HUES48 (cell line): ENCODE data around the gene CXCL6.
A peak's percentile ranks its signal among the peaks of the same experiment; 100 is the strongest.

Source experiments
- H3K27ac ChIP-seq: one replicate; pipeline ENCODE4 v1.7.0; 2013; ENCODE audit warnings: low read depth, low read length, inconsistent platforms
- H3K27me3 ChIP-seq: 2 replicates; pipeline ENCODE4 v1.6.1; 2013; ENCODE audit warnings: mild to moderate bottlenecking, low read length; ENCODE audit not compliant: control insufficient read depth, insufficient read depth
- H3K36me3 ChIP-seq: 2 replicates; pipeline ENCODE4 v1.6.1; 2013; ENCODE audit warnings: low read length; ENCODE audit not compliant: control insufficient read depth, insufficient read depth
- H3K4me1 ChIP-seq: 2 replicates; pipeline ENCODE4 v1.6.1; 2013; ENCODE audit warnings: mild to moderate bottlenecking, low read length; ENCODE audit not compliant: control insufficient read depth, insufficient read depth
- H3K4me3 ChIP-seq: 2 replicates; pipeline ENCODE4 v1.5.1; 2013; ENCODE audit warnings: mild to moderate bottlenecking, low read depth, low read length
- H3K9ac ChIP-seq: 2 replicates; pipeline ENCODE4 v1.6.1; 2013; ENCODE audit warnings: mild to moderate bottlenecking, low read depth, low read length, moderate library complexity
- H3K9me3 ChIP-seq: 2 replicates; pipeline ENCODE4 v1.6.1; 2013; ENCODE audit warnings: low read length; ENCODE audit not compliant: control insufficient read depth, insufficient read depth

Gene CXCL6

DNA sequence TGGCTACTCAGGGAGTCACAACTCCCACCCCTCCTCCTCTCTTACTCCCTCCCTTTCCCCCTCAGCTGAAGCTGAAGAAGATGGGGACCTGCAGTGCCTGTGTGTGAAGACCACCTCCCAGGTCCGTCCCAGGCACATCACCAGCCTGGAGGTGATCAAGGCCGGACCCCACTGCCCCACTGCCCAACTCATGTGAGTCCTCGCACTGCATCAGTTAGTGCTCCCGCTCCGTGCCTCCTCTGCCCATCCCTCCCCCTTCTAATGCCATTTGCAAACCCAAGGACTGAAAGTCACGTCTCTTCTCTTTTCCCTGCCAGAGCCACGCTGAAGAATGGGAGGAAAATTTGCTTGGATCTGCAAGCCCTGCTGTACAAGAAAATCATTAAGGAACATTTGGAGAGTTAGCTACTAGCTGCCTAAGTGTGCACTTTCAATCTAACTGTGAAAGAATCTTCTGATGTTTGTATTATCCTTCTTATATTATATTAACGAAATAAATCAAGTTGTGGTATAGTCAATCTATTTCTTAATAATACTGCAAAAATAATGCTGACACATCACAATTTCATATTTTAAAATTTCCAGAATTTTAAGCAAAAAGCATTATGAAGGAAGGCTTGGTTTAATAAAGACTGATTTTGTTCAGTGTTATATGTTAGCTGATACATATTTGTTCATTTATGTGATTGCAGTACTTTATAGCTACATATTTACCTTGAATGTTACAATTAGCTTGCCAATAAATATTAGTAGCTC, 17.4 kb downstream of the CXCL6 start:
- Histone ChIP-seq H3K36me3 (no peaks in the 10 kb centered on the region), H3K27ac (no peak overlapping the region), H3K4me3 (peak overlapping the region; percentile 49), H3K9ac (no peak overlapping the region), H3K4me1 (0 out of 2 replicates have a peak, but pooled peaks cover 8% of the 10 kb centered on the region), H3K9me3 (no peaks in the 10 kb centered on the region), H3K27me3 (peaks cover 19% of the 10 kb centered on the region)

DNA sequence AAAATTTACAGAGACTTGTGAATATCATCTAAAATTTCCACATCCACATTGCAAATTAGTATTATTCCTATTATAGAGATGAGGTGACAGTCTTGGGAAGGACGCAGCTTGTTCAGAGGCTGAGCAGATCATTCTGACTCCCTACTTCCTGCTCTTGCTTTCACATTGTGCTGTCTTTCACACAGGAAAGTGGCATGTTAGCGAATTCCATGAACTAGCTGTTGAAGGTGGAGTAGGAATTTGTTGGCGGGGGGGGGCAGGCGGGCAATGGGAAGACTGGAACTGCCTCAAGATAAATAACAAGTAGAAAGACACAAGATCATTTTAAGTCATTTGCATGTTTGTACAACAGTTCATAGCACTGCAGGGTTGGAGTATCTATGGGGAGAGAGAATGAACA, 18.9 kb downstream of the CXCL6 start:
- no peaks in the 10 kb centered on the region for H3K36me3 ChIP-seq
- no peak overlapping the region for H3K27ac ChIP-seq
- no peak overlapping the region for H3K9ac ChIP-seq
- H3K9me3 ChIP-seq, result no peaks in the 10 kb centered on the region
- peaks cover 19% of the 10 kb centered on the region for H3K27me3 ChIP-seq
- no peak overlapping the region for H3K4me3 ChIP-seq
- 0 out of 2 replicates have a peak, but pooled peaks cover 4% of the 10 kb centered on the region for H3K4me1 ChIP-seq

DNA sequence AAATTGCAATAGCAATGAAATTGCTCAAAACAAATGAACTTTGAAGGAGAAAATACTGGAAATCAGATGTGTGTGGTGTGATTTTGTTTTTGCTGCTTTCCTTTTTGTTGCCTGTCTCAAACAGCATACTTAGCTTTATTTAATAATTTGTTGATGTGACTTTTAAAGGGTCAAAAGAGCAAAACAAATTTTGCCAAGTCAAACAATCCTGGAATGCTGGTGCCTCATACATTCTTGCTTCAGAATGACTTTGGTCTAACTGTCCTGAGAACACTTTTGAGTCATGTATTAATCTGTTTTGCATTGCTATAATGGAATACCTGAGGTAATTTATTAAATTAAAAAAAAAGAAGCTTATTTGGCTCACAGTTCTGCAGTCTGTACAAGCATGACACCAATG, 20.0 kb downstream of the CXCL6 start:
- Histone ChIP-seq H3K27me3 (peaks cover 19% of the 10 kb centered on the region), H3K27ac (no peak overlapping the region), H3K9me3 (no peaks in the 10 kb centered on the region), H3K9ac (no peak overlapping the region), H3K36me3 (no peaks in the 10 kb centered on the region), H3K4me3 (no peak overlapping the region), H3K4me1 (0 out of 2 replicates have a peak, but pooled peaks cover 4% of the 10 kb centered on the region)

DNA sequence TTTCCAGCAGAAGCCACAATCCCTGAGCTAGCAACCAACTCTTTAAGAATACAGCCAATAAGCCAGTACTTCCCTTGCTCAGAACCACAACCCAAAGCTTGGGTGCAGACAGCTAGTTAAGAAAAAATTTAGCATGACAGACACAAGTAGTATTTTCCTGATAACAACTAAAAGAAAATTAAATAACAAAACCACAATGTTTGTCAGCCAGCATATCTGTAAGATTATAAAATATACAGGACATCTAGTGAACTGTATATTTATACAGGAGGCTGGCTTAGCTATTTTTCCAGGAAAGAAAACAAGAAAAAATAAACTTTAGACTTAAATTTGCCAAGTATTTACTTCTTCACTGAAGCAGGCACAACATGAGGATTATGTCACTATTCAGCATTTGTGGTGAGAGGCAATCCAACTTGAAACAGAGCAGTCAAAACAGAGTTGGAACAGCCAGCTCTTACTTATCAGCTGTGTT, 23.2 kb downstream of the CXCL6 start:
- H3K9ac ChIP-seq, result no peak overlapping the region
- no peak overlapping the region for H3K27ac ChIP-seq
- H3K4me3 ChIP-seq, result no peak overlapping the region
- no peaks in the 10 kb centered on the region for H3K4me1 ChIP-seq
- no peaks in the 10 kb centered on the region for H3K27me3 ChIP-seq
- no peaks in the 10 kb centered on the region for H3K36me3 ChIP-seq
- no peaks in the 10 kb centered on the region for H3K9me3 ChIP-seq

DNA sequence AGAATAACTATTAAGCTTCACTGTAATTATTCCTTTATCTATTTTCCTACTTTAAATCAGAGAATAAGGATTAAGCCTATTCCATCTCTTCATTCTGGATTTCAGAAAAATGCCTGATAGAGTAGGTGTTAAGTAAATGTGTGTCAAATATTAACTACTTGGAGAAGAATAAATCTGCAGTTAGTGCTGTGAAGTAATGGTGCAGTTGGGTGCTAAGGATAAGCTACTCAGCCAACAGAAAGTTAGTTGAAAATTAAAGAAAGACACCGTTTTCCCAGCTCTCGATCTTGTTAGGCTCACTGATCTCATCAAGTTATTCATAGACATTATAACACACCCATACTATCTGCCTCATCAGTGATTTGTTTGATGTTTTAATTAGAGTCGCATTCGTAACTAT, 23.7 kb downstream of the CXCL6 start:
- no peaks in the 10 kb centered on the region for H3K4me1 ChIP-seq

DNA sequence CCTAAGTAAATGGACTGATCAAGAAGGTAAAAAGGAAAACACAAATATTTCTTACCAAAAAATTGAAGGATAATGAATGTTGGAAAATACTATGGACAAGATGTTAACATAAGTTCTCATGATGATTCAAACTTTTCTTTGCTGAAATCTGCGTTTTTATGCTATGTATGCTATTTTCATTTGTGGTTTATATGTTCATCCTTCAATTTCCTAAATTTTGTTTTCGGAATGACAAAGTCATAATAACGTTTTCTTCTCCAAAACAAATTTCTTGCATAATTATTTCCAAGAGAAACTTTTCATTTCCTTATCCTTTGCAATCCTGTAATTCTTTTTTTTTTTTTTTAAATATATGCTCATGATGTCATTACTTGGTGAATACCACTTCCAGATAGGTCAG, 24.4 kb downstream of the CXCL6 start:
- H3K36me3 ChIP-seq, result no peaks in the 10 kb centered on the region
- H3K9me3 ChIP-seq, result no peaks in the 10 kb centered on the region
- H3K4me3 ChIP-seq, result no peak overlapping the region
- H3K9ac ChIP-seq, result no peak overlapping the region
- H3K27ac ChIP-seq, result no peak overlapping the region
- no peaks in the 10 kb centered on the region for H3K27me3 ChIP-seq
- no peaks in the 10 kb centered on the region for H3K4me1 ChIP-seq

More for the DNA sequence above, 23.7 kb downstream of the CXCL6 start:
- Histone ChIP-seq H3K9me3 (no peaks in the 10 kb centered on the region), H3K27me3 (no peaks in the 10 kb centered on the region), H3K9ac (no peak overlapping the region), H3K27ac (no peak overlapping the region), H3K36me3 (no peaks in the 10 kb centered on the region), H3K4me3 (no peak overlapping the region)

DNA sequence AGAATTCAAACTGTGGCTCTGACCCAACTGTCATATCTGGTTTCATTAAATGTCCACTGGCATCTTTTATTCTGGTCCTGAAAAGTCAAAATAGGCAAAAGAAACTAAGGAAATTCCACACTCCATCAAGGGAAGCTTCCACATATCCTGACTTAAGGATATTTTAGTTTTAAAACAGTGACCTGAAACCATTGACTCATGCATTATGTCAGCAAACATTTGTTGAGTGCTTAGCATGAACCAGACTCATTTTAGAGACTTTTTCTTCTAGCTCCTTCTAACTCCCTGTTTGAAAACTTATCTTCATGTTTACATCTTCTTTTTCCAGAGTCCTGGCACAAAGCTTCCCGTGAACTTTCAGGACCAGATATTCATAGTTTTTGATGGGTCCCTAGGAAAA, 25.8 kb downstream of the CXCL6 start:
- Histone ChIP-seq H3K4me3 (no peak overlapping the region), H3K36me3 (no peaks in the 10 kb centered on the region), H3K4me1 (no peaks in the 10 kb centered on the region), H3K9ac (no peak overlapping the region), H3K27ac (no peak overlapping the region), H3K27me3 (no peaks in the 10 kb centered on the region), H3K9me3 (no peaks in the 10 kb centered on the region)

DNA sequence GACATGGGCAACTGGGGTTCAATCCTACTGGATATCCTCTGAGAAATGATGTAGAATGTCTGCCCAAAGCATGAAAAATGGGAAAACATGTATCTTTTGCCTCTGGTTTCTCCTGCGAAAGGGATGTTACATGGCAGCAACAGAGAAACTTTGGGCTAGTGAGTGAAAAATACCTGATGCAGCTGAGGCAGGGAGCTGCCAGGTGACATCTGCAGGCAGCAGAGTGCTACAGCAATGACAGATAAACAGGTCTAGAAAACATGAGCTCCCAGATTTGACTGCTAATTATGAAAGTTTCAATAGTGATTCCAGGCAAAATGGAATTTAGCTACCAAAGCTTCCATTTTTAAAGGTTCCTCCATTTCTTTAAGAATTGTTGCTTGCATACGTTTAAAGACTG, 27.9 kb downstream of the CXCL6 start:
- no peaks in the 10 kb centered on the region for H3K9me3 ChIP-seq
- H3K36me3 ChIP-seq, result no peaks in the 10 kb centered on the region
- H3K27me3 ChIP-seq, result peaks cover 17% of the 10 kb centered on the region
- H3K4me1 ChIP-seq, result peaks cover 3% of the 10 kb centered on the region; the same call in 1 of the 2 replicates
- H3K4me3 ChIP-seq, result no peak overlapping the region
- H3K9ac ChIP-seq, result no peak overlapping the region
- no peak overlapping the region for H3K27ac ChIP-seq

DNA sequence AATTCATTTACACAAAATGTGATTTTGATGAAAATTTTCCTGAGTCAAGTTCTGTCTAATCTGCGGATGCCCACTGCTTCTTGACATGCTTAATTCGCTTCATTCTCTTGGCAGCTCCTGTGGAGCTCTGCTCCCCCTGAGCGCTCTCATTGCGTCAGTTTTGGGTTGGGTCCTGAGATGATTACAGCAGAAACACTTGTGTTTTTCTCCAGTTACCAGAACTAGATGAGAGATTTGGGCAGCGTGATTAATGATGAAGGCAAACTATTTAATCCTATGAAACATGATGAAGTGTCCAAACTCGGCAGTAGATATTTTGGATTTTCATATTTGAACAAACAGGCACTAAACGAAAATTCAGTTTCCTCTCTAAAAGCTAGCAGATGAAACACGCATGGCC, 28.5 kb downstream of the CXCL6 start:
- Histone ChIP-seq H3K9ac (no peak overlapping the region), H3K36me3 (no peaks in the 10 kb centered on the region), H3K27me3 (peaks cover 23% of the 10 kb centered on the region), H3K4me3 (no peak overlapping the region), H3K9me3 (no peaks in the 10 kb centered on the region), H3K4me1 (peaks cover 3% of the 10 kb centered on the region; the same call in 1 of the 2 replicates), H3K27ac (no peak overlapping the region)

DNA sequence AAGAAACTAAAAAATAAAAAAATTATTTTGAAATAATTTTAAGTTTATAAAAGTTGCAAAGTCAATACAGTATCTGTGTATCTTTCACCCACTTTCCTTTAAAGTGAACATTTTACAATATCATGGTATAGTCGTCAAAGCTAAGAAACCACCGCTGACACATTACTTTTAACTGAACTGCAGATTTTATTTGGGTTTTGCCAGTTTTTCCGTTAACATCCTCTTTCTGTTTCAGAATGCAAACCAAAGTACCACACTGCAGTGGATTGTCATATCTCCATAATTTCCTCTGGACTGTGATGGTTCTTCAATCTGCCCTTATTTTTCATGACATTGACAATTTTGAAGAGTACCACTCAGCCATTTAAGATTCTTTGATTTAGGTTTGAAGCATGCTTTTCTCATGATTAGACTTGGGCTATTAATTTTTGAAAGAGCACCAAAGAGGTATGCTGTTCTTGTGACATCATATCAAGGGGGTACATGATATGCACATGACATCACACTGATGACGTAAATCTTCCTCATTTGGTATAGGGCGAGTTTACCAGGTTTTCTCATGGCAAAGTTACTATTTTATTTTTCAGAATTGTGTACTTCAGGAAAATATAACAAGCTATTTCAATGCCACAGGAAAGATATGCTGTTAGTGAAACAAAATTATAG, 29.1 kb downstream of the CXCL6 start:
- H3K27me3 ChIP-seq, result peaks cover 28% of the 10 kb centered on the region
- H3K9ac ChIP-seq, result no peak overlapping the region
- no peak overlapping the region for H3K27ac ChIP-seq
- H3K36me3 ChIP-seq, result no peaks in the 10 kb centered on the region
- H3K4me3 ChIP-seq, result no peak overlapping the region
- peaks cover 3% of the 10 kb centered on the region; the same call in 1 of the 2 replicates for H3K4me1 ChIP-seq
- H3K9me3 ChIP-seq, result no peaks in the 10 kb centered on the region

DNA sequence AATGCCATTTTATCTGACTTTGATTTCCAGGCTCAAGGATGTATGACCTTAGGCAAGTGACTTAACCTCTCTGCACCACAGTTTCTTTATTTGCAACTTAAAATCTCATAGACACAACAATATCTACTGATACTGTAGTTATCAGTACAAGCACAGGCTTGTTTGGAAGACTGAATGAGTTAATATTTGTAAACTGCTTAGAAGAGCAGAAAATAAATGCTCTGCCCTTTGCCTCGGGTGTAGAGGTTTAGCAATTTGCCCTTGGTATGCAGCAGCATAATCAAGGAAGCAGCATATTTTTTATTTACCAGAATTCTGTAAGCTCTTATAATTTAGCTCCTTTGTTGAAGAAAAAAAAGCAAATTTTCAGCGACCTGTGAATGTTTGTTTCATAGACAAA, 29.8 kb downstream of the CXCL6 start:
- no peaks in the 10 kb centered on the region for H3K36me3 ChIP-seq
- H3K27ac ChIP-seq, result no peak overlapping the region
- peaks cover 3% of the 10 kb centered on the region; the same call in 1 of the 2 replicates for H3K4me1 ChIP-seq
- no peak overlapping the region for H3K9ac ChIP-seq
- no peak overlapping the region for H3K4me3 ChIP-seq
- H3K9me3 ChIP-seq, result no peaks in the 10 kb centered on the region
- H3K27me3 ChIP-seq, result peaks cover 28% of the 10 kb centered on the region
